GM18519 (cell line): Measurements from ENCODE around the gene KRTAP10-8.
"Not testable (repeated sequence)": the region's sequence is repeated elsewhere in the genome, so short reads cannot be mapped to it uniquely, and the experiment has no call there.

ENCODE experiments used
- ATAC-seq: cut with Tn5 transposase; IDR thresholded peaks from one replicate; pipeline ENCODE4 v1.9.1; 2021; ENCODE audit warnings: mild to moderate bottlenecking, moderate library complexity; ENCODE audit not compliant: unreplicated experiment, low FRiP score

KRTAP10-8 gene

DNA sequence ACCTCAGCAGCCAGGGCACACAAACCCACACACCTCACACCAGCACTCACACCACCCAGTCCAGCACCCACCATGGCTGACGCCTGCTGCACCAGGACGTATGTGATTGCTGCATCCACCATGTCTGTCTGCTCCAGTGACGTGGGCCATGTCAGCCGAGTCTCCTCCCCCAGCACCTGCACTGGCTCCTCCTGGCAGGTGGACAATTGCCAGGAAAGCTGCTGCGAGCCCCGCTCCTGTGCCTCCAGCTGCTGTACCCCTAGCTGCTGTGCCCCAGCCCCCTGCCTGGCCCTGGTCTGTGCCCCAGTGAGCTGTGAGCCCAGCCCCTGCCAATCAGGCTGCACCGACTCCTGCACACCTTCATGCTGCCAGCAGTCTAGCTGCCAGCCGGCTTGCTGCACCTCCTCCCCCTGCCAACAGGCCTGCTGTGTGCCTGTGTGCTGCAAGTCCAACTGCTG lies at the start of gene KRTAP10-8:
KRTAP10-8 (plus strand) TSS at position 51 of the 458 bp plus-strand sequence; CDS start at position 73, 22 bp downstream.
- no peak for ATAC-seq

- ATAC-seq = no peak
These were observed 47.8 kb upstream of the KRTAP10-8 start for GRCh38 chr21:44564099-44564498.

- no peak for ATAC-seq
These were observed 46.8 kb upstream of the KRTAP10-8 start for GRCh38 chr21:44564886-44565598.

DNA sequence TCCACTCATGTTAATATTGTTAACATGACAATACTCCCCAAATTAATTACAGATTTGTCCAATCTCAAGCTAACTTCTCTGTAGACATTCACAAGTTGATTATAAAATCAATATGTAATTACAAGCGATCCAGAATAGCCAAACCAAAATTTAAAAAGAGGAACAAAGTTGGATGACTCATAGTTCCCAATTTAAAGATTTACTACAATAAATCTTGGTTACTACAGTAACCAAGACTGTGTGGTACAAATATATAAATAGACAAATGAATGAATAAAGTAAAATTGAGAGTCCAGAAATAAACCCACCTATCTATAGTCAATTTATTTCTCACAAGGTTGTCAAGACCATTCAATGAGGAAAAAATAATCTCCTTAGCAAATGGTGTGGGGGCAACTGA lies 45.5 kb upstream of the KRTAP10-8 start:
- no peak for ATAC-seq

DNA sequence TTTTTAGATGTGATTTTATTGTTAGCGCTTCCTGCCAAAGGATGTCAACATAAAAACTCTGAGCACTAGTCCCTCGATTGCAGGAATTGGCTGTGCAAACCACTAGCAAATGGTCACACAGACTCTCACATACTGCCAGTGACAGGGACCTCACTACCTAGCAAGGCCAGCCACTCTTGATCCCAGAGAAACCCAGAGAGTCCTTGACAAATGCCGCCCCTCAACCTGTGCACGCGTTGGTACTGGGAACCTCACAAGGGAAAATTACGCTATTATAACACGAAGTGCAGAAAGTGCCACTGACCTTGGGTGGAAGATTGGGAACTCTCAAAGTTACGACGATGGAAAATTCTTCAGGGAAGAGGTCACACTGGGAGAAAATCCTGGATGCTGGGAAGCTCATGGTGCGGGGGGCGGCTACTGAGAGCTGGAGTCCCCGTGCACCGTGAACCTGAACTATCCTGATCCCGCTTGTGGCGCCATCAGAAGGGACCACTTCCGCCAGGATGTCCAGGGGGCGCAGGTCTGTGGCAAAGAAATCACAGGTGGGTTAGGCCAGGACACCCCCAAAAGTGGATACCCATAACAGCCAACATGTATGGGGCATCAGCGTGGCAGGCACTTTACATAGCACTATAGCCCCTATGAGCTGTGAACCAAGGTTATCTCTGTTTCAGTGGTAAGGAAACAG lies 44.3 kb upstream of the KRTAP10-8 start:
- ATAC-seq = no peak

GRCh38 chr21:44568261-44568660 lies 43.6 kb upstream of the KRTAP10-8 start:
- no peak for ATAC-seq

DNA sequence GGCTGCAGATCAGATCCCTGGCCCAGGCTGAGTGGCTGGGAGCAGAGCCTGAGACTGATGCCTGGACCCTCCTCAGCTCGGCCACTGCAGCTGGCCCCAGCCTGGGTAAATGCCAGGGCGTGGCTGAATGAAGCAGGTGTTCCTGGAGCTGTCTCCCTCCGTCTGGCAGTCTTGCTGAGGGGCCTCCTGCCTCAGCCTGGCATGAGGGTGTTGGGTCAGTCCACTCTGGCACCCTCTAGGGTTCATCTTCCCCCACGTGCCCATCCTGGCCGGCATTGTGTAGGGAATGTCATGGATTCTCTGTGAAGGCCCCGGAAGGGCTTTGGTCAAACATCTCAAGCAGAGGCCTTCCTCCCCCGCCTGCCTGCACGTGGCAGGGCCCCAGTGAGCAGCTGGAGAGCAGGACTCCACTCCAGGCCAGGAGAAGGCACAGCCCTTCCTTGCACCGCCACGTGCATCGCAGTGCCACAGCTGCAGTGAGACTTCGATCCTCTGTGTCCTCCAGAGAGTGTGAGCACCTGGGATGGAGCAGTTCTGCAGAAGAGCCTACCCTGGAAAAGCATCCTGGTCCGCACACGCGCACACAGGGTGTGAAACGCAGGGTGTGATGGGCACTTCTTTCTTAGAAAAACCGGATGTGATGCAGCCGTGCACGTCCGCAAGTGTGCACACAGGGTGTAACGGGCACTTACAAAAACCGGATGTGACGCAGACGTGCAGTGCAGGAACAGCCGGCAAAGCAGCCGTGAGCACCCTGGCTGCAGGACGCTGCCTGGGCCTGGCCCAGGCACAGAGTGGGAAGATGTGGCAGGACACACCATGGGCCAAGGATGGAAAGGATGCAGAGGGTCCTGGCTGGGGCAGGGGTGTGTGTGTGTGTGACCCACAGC lies 43.0 kb upstream of the KRTAP10-8 start:
- no peak for ATAC-seq

DNA sequence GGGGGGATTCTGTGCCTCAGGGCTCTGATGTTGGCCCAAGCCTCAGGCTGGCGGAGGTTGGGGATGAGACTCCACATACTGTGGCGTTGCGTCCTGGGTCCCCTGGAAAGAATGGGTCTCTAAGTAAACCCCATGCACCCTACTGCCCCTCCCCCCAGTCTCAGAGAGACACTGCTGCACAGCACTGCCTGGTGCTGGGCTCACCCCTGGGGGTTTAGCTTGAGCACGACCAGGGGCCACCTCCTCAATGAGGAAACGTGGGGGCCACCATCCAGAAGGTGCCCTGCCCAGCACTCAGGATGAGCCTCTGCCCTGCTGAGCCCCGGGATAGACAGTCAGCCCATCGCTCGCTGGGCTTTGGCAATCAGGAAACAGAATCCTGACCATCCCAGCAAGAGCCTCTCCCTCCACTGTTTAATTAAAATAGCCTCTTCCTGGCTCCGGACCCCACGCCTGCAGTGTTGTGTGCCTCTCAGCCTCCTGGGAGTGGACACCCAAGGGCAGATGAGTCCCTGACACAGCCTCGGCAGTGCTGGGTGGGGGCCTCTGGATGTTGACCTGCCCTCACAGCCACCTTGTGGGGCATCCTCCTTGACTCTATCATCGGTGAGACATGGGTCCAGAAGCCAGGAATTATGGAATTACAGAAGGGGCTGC lies 41.9 kb upstream of the KRTAP10-8 start:
- ATAC-seq = no peak

DNA sequence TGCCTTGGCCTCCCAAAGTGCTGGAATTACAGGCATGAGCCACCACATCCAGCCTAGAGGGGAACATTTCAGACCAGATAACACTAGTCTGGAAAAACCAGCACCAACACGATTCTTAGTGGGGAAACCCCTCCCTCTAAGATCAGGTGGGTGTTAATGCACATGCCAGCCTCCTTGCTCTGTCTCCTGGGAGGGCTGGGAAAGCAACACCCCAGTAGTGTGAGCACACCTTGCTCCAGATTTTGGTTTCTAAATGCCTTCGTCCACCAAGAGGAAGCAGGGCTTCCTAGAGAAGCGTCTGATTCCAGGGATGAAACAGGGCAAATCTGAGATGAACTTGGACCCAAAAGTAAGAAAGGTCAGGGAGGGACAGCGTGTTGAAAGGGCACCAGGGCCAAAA lies 40.6 kb upstream of the KRTAP10-8 start:
- no peak for ATAC-seq

GRCh38 chr21:44571844-44572782 lies 39.8 kb upstream of the KRTAP10-8 start:
- ATAC-seq = no peak

DNA sequence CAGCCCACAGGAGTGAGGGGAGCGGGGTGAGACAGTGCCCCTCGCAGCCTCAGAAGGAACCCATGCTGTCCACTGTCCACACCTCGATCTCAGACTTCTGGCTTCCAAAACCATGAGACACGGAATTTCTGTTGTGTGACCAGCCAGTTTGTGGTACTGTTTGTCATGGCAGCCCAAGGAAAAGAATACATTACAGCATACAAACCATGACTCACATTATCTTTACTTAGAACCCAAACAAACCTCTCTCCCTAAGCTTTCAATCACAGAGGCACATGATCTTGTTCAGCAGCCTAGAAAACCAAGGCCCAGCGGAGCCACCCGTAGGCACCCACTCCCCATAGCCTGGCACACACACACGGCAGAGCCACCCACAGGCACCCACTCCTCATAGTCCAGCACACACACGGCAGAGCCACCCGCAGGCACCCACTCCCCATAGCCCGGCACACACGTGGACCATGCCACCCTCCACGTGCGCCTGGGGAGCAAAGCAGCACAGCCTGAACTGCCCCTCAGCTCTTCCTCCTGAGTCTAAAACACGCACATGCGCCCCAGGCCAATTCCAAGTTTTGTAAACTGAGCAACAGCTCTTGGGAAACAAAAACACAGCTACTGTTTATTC lies 38.8 kb upstream of the KRTAP10-8 start:
- ATAC-seq = no peak

GRCh38 chr21:44573630-44574456 lies 38.0 kb upstream of the KRTAP10-8 start, which contains the start of gene KRTAP10-4:
Gene KRTAP10-4, plus strand, starts transcription at chr21:44573729. Its CDS starts 30 bp downstream, at chr21:44573759.
- not testable (repeated sequence) for ATAC-seq

GRCh38 chr21:44574457-44575306 lies 37.2 kb upstream of the KRTAP10-8 start:
- no peak for ATAC-seq

- no peak for ATAC-seq
These were observed 36.4 kb upstream of the KRTAP10-8 start for GRCh38 chr21:44575307-44576024.

DNA sequence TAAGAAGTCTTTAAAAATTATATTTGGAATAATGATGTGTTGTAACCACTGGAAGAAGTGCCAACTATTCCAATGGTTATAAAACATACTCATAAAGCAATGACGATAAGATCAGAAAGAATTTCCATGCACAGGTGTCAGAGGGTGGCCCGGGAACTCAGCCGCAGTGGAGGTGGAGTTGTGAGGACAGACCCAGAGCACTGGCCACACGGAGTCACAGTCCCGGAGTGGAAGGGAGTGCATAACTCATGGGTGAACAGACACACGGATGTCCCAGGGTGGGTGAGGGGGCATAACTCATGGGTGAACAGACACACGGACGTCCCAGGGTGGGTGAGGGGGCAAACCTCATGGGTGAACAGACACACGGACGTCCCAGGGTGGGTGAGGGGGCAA lies 35.9 kb upstream of the KRTAP10-8 start:
- ATAC-seq = no peak

DNA sequence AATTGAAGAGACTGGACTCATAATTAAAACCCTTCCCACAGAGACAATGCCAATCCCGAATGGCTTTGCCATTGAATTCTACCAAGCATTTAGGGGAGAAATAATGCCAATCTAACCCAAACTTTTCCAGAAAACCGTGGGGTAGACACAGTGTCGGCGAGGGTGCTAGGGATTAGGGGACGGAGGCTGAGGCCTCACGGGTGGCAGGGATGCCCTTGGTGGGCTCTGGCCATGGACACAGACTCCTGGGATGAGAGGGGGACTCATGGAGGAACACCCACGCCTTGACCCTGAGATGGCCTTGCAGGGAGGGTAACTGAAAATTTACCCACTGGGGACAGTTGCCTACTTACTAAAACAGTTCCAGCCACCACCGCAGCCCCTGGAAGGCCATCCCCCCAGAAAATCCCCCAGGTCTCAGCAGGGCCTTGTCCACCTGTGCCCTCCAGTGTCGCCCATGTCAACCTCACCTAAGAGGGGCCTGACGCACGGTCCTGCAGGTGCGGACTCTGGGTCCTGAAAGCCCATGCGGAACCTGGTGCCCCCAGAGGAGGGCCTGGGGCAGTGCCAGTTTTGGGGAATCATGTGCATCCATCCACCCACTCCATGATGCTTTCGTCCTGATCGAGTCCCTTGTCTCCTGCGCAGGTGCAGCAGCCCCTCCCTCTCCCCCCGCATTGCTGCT lies 33.4 kb upstream of the KRTAP10-8 start:
- no peak for ATAC-seq
